Erythroblast (primary cell): ENCODE measurements around the gene SLC22A1.

Experiments used
- GATA1 ChIP-seq: IDR thresholded peaks from 2 replicates; pipeline ENCODE4 v1.6.1; 2011; ENCODE audit warnings: low read depth, mild to moderate bottlenecking, control low read depth, low read length, moderate library complexity
- POLR2A ChIP-seq: IDR thresholded peaks from 2 replicates; pipeline ENCODE4 v1.6.1; 2011; ENCODE audit warnings: mild to moderate bottlenecking, low read length

GRCh38 chr6:160178271-160178670 lies 56.7 kb downstream of the SLC22A1 start:
- no peak for TF ChIP-seq POLR2A
- no peak for TF ChIP-seq GATA1
